MCF 10A (cell line): ENCODE data around the gene GGCT. TPM values are rescaled to one million over a fixed set of nuclear protein-coding genes. Genes with fewer than 3 reads are reported as not detected.
A peak's percentile ranks its signal among the peaks of the same experiment; 100 is the strongest.

Source experiments
- BruUV-seq: library from RNA; stranded (reverse); fragments of 400-500 nt; replicated peaks from 2 replicates; lab custom pipeline; 2021; lab: Mats Ljungman, UMichigan
- CTCF ChIA-PET: fragments of 300-600 bp; sonication (Branson Sonifier 250); formaldehyde crosslinking; extraction: SDS; loops from one replicate; lab custom pipeline; 2021; ENCODE audit warnings: antibody characterized with exemption, inconsistent platforms; lab: Yijun Ruan, JAX
- POLR2A ChIA-PET: fragments of 300-600, 350-650 bp; sonication (Branson Sonifier 250); formaldehyde crosslinking; extraction: SDS; loops from one replicate; lab custom pipeline; 2020; ENCODE audit warnings: antibody characterized with exemption, inconsistent platforms; lab: Yijun Ruan, JAX
- DNase-seq: peaks from one replicate; pipeline ENCODE4 v3.0.0-alpha.2; 2018; ENCODE audit not compliant: unreplicated experiment
- H3K27ac Mint-ChIP-seq: one replicate; pipeline ENCODE4 v1.8.0; 2022; ENCODE audit warnings: mild to moderate bottlenecking, low read depth, mixed read lengths; ENCODE audit not compliant: unreplicated experiment
- H3K27me3 Mint-ChIP-seq: one replicate; pipeline ENCODE4 v1.8.0; 2022; ENCODE audit warnings: mixed read lengths; ENCODE audit not compliant: insufficient read depth, unreplicated experiment
- H3K36me3 Mint-ChIP-seq: one replicate; pipeline ENCODE4 v1.8.0; 2022; ENCODE audit warnings: mild to moderate bottlenecking, moderate library complexity, mixed read lengths; ENCODE audit not compliant: insufficient read depth, unreplicated experiment
- H3K4me1 Mint-ChIP-seq: one replicate; pipeline ENCODE4 v1.8.0; 2022; ENCODE audit warnings: mixed read lengths; ENCODE audit not compliant: insufficient read depth, unreplicated experiment
- H3K4me3 Mint-ChIP-seq: one replicate; pipeline ENCODE4 v1.8.0; 2022; ENCODE audit warnings: mild to moderate bottlenecking, moderate library complexity, mixed read lengths; ENCODE audit not compliant: unreplicated experiment
- H3K9me3 Mint-ChIP-seq: one replicate; pipeline ENCODE4 v1.8.0; 2022; ENCODE audit warnings: mixed read lengths; ENCODE audit not compliant: unreplicated experiment
- intact Hi-C: fragments of 100-400 bp; cut with micrococcal nuclease; formaldehyde crosslinking; loops from 2 replicates; pipeline ENCODE4 v1.14.1; 2022
- total RNA-seq: library from RNA; stranded (reverse); gene quantifications from 2 replicates; pipeline ENCODE4 v1.2.3, GENCODE V29; 2022
- TF ChIP-seq, protein P1 (sequence below): fragments of 200-600 bp; IDR thresholded peaks from one replicate; pipeline ENCODE4 v1.8.0; 2022; ENCODE audit warnings: antibody characterized with exemption, mild to moderate bottlenecking; ENCODE audit not compliant: unreplicated experiment

GGCT gene
- total RNA-seq, 1 experiment from 2014 or later = 64.8 TPM

DNA sequence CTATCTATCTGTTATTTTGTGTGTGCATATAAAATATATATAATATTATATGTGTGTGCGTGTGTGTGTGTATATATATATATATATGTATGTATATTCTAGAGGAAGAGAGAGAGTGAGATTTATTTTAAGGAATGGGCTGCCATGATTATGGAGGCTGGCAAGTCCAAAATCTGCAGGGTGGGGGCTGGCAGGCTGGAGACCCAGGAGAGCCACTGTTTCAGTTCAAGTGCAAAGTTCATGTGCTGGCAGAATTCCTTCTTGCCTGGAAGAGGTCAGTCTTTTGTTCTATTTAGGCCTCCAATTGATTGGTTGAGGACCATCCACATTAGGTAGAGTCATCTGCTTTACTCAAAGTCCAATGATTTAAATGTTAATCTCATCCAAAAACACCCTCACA, 47.7 kb upstream of the GGCT start:
- intact Hi-C loops = no loop called here
- ChIA-PET POLR2A (interaction anchor here (3.3 to 8.5 kb wide), 2 partner anchors 11 to 42 kb away, joined by 24 to 90 read pairs; partner anchors contain the start of gene GARS1), CTCF (interaction anchor here (0.6 to 14.8 kb wide), 2 partner anchors 14 to 1409 kb away, joined by 5 to 434 read pairs; no protein-coding TSS in a partner anchor)
- Mint-ChIP-seq H3K4me1 (peaks cover 32% of the 10 kb centered on the region), H3K36me3 (peaks cover 9% of the 10 kb centered on the region), H3K27me3 (no peaks in the 10 kb centered on the region), H3K4me3 (no peak overlapping the region), H3K27ac (peak overlapping the region; percentile 92), H3K9me3 (no peaks in the 10 kb centered on the region)
- TF ChIP-seq, protein P1, sequence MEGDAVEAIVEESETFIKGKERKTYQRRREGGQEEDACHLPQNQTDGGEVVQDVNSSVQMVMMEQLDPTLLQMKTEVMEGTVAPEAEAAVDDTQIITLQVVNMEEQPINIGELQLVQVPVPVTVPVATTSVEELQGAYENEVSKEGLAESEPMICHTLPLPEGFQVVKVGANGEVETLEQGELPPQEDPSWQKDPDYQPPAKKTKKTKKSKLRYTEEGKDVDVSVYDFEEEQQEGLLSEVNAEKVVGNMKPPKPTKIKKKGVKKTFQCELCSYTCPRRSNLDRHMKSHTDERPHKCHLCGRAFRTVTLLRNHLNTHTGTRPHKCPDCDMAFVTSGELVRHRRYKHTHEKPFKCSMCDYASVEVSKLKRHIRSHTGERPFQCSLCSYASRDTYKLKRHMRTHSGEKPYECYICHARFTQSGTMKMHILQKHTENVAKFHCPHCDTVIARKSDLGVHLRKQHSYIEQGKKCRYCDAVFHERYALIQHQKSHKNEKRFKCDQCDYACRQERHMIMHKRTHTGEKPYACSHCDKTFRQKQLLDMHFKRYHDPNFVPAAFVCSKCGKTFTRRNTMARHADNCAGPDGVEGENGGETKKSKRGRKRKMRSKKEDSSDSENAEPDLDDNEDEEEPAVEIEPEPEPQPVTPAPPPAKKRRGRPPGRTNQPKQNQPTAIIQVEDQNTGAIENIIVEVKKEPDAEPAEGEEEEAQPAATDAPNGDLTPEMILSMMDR = no peak
- no TSS peak for BruUV-seq
- DNase-seq = no peak

DNA sequence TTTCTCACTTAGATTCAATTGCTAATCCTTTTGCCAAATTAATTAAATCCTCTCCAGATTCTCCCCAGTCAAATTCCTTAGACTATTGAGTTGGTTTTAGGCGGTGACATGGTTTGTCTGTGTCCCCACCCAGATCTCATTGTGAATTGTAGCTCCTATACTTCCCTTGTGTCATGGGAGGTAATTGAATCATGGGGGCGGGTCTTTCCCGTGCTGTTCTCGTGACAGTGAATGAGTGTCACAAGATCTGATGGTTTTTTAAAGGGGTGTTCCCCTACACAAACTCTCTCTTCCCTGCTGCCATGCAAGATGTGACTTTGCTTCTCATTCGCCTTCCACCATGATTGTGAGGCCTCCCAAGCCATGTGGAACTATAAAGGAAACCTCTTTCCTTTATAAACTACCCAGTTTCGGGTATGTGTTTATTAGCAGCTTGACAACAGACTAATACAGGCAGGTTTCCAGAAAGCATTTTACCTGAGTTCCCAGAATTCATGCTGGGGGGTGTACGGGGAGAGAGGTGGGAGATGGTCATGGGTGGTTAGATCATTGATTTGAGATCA, 45.4 kb upstream of the GGCT start:
- TF ChIP-seq, protein P1 = no peak
- no peaks in the 10 kb centered on the region for H3K9me3 Mint-ChIP-seq
- H3K36me3 Mint-ChIP-seq = peaks cover 9% of the 10 kb centered on the region
- no peak overlapping the region for H3K4me3 Mint-ChIP-seq
- intact Hi-C loops = no loop called here
- BruUV-seq = no TSS peak
- peaks cover 32% of the 10 kb centered on the region for H3K4me1 Mint-ChIP-seq
- peak; percentile 47 for DNase-seq
- ChIA-PET CTCF (interaction anchor here (0.6 to 14.8 kb wide), 16 partner anchors 8 to 460 kb away, joined by 3 to 434 read pairs (median 5); no protein-coding TSS in a partner anchor), POLR2A (interaction anchor here (0.9 to 8.5 kb wide), 12 partner anchors 7 to 415 kb away, joined by 3 to 90 read pairs (median 8); partner anchors contain the start of genes GARS1, GGCT, MTURN and NOD1)
- H3K27ac Mint-ChIP-seq = peak overlapping the region; percentile 92
- H3K27me3 Mint-ChIP-seq = no peaks in the 10 kb centered on the region

DNA sequence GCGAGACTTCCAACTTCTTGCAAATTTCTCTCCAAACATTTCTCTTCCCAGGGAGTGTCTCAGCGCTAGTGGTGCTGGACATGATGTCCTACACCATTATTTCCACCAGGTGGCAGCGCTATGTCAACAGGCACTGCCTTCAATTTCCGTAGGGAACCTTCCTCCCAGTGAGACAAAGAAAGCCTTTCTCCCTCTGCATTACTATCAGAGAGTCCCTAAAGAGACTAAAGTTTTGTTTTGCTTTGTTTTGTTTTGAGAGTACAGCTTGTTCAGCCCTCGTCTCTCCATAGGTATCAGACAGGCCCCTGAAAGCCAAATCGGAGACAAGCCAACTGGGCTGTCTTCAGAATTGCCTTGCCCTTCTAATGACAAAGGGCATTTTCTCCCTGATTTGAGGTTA, 44.2 kb upstream of the GGCT start:
- peak; percentile 84 for DNase-seq
- Mint-ChIP-seq H3K9me3 (no peaks in the 10 kb centered on the region), H3K4me3 (no peak overlapping the region), H3K27ac (peak overlapping the region; percentile 92), H3K4me1 (peaks cover 32% of the 10 kb centered on the region), H3K27me3 (no peaks in the 10 kb centered on the region), H3K36me3 (no peaks in the 10 kb centered on the region)
- no TSS peak for BruUV-seq
- intact Hi-C loops = loop anchor here (1.0 kb wide), 2 partner anchors 15 to 39 kb away; no protein-coding TSS in a partner anchor
- POLR2A ChIA-PET = interaction anchor here (0.7 to 8.5 kb wide), 7 partner anchors 9 to 48 kb away, joined by 3 to 90 read pairs (median 4); no protein-coding TSS in a partner anchor
- TF ChIP-seq, protein P1 = peak; percentile 78
- CTCF ChIA-PET = interaction anchor here (0.6 to 14.8 kb wide), 20 partner anchors 10 to 275 kb away, joined by 3 to 434 read pairs (median 5); no protein-coding TSS in a partner anchor

DNA sequence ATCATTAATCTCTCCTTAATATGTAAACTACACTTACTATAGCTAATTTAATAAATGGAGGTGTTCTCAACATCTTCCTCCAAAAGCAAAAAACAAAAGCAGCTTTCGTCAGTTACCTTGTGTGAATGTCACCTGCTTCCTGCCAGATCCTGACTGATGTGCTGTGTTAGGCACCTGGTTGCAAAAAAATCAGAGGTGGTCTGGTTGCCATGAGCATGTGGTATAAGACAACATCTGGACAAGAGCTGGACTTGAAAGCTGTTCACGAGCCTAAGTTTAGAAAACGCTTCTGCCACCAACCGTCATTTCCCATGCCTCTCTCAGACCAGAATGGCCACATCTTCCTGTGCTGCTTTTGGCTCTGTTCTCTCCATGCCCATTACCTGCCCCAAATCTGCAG, 42.0 kb upstream of the GGCT start:
- TF ChIP-seq, protein P1 = no peak
- POLR2A ChIA-PET = interaction anchor here (0.7 to 8.5 kb wide), 6 partner anchors 13 to 270 kb away, joined by 3 to 90 read pairs (median 3); partner anchors contain the start of gene GGCT
- H3K4me3 Mint-ChIP-seq = no peak overlapping the region
- CTCF ChIA-PET = interaction anchor here (0.6 to 14.8 kb wide), 9 partner anchors 7 to 271 kb away, joined by 3 to 434 read pairs (median 4); no protein-coding TSS in a partner anchor
- no peaks in the 10 kb centered on the region for H3K9me3 Mint-ChIP-seq
- no peak overlapping the region for H3K27ac Mint-ChIP-seq
- H3K27me3 Mint-ChIP-seq = no peaks in the 10 kb centered on the region
- H3K36me3 Mint-ChIP-seq = no peaks in the 10 kb centered on the region
- BruUV-seq = no TSS peak
- intact Hi-C loops = no loop called here
- H3K4me1 Mint-ChIP-seq = peaks cover 26% of the 10 kb centered on the region
- DNase-seq = no peak
